ENCODE results near the gene ACAD9. TPM values are rescaled to one million over a fixed set of nuclear protein-coding genes. Genes with fewer than 3 reads are reported as not detected.

ACAD9 gene
- 35.7 and 37.3 TPM in 2 replicates for total RNA-seq (ENCODE audit: low replicate concordance)

DNA sequence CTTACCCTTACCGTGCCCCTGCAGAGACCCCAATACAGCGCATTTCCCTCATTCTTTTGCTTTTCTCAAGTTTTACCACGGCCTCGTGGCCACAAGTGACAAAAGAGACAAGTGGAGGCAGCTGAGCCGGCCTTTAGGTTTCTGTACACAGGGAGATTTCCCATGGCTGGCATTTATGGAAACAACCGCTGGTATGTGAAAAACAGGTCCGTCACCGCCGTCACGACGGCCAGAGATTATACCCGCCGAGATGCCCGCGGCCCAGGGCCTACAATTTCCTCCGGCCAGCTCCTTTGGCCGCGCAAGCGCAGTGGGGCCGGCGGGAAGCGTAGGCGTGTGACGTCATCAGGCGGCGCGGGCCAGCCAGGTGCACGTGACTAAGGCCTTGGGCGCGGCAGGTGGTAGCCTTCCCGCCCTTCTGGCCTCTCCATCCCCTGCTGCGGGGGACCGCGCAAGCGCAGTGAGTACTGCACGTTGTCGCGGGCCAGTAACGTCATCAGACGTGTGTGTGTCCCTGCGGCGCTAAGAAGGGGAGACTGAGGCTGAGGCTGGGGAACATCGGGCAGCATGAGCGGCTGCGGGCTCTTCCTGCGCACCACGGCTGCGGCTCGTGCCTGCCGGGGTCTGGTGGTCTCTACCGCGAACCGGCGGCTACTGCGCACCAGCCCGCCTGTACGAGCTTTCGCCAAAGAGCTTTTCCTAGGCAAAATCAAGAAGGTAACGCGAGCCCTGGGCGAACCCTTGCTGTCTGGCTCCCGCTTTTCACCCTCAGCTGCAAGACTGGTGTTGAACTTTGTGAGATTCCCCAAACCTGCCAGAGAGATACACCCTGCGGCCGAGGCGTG lies at the start of gene ACAD9:
ACAD9 (plus strand) TSS at position 496 of the 845 bp plus-strand sequence; CDS start at position 568, 72 bp downstream.

Other genes starting within 250 kb of the ACAD9 start
- gene RPN1, start 228.8 kb upstream of the ACAD9 start, total RNA-seq (ENCODE audit: low replicate concordance), result 490 and 520 TPM in 2 replicates
- gene RAB7A, start 153.4 kb upstream of the ACAD9 start, total RNA-seq (ENCODE audit: low replicate concordance), result 35.6 and 77.2 TPM in 2 replicates
- not detected in 2 replicates for gene CFAP92, start 114.5 kb downstream of the ACAD9 start, total RNA-seq (ENCODE audit: low replicate concordance)
- gene EFCC1, start 121.7 kb downstream of the ACAD9 start, total RNA-seq (ENCODE audit: low replicate concordance), result under 0.01 TPM in 1 of 2 replicates, not detected in the other
- gene GP9, start 181.2 kb downstream of the ACAD9 start, total RNA-seq (ENCODE audit: low replicate concordance), result not detected in 2 replicates
- gene RAB43, start 242.2 kb downstream of the ACAD9 start, total RNA-seq (ENCODE audit: low replicate concordance), result 8.3 and 15.2 TPM in 2 replicates

Measured in smooth muscle cell of the coronary artery (primary cell).